HPDE6-E6E7 (cell line): ENCODE data around the gene NDFIP2.
"Not testable (repeated sequence)": the region's sequence is repeated elsewhere in the genome, so short reads cannot be mapped to it uniquely, and the experiment has no call there.

Experiments
- DNase-seq: peaks from one replicate; pipeline ENCODE4 v3.0.0; 2011; ENCODE audit warnings: missing footprints; ENCODE audit errors: extremely low spot score

NDFIP2 gene

GRCh38 chr13:79532576-79532975, 51.6 kb downstream of the NDFIP2 start:
- no peak for DNase-seq

- no peak for DNase-seq
These were observed 52.9 kb downstream of the NDFIP2 start for GRCh38 chr13:79533781-79534400.

- no peak for DNase-seq
These were observed 53.6 kb downstream of the NDFIP2 start for GRCh38 chr13:79534596-79534995.

GRCh38 chr13:79538757-79539156, 57.8 kb downstream of the NDFIP2 start:
- no peak for DNase-seq

- no peak for DNase-seq
These were observed 59.5 kb downstream of the NDFIP2 start for GRCh38 chr13:79540504-79540903.

GRCh38 chr13:79541426-79542049, 60.6 kb downstream of the NDFIP2 start:
- DNase-seq: no peak

GRCh38 chr13:79543883-79544282, 62.9 kb downstream of the NDFIP2 start:
- DNase-seq: no peak

GRCh38 chr13:79547211-79548195, 66.5 kb downstream of the NDFIP2 start:
- DNase-seq: no peak

GRCh38 chr13:79548902-79549301, 67.9 kb downstream of the NDFIP2 start:
- no peak for DNase-seq

GRCh38 chr13:79549355-79550106, 68.6 kb downstream of the NDFIP2 start:
- no peak for DNase-seq

GRCh38 chr13:79557666-79558065, 76.7 kb downstream of the NDFIP2 start:
- no peak for DNase-seq

GRCh38 chr13:79560954-79561353, 80.0 kb downstream of the NDFIP2 start:
- no peak for DNase-seq

- DNase-seq: no peak
These were observed 81.6 kb downstream of the NDFIP2 start for GRCh38 chr13:79562557-79562956.

- no peak for DNase-seq
These were observed 85.2 kb downstream of the NDFIP2 start for GRCh38 chr13:79566118-79566517.

- DNase-seq: no peak
These were observed 90.2 kb downstream of the NDFIP2 start for GRCh38 chr13:79571147-79571546.

GRCh38 chr13:79573892-79574291, 92.9 kb downstream of the NDFIP2 start:
- DNase-seq: not testable (repeated sequence)

GRCh38 chr13:79581870-79582315, 100.9 kb downstream of the NDFIP2 start:
- DNase-seq: no peak

- no peak for DNase-seq
These were observed 101.9 kb downstream of the NDFIP2 start for GRCh38 chr13:79582896-79583295.

- DNase-seq: no peak
These were observed 104.1 kb downstream of the NDFIP2 start for GRCh38 chr13:79585033-79585432.

- DNase-seq: peak; percentile 49
These were observed 108.8 kb downstream of the NDFIP2 start for GRCh38 chr13:79589603-79590393.

- DNase-seq: no peak
These were observed 109.4 kb downstream of the NDFIP2 start for GRCh38 chr13:79590394-79590676.
